ENCODE results near the gene CYBC1. TPM values are rescaled to one million over a fixed set of nuclear protein-coding genes. Genes with fewer than 3 reads are reported as not detected.

The CYBC1 gene
- polyA plus RNA-seq (ENCODE audit: insufficient read length) = 39.6 TPM

GRCh38 chr17:82450357-82451106 lies at the start of gene CYBC1:
TSS of gene CYBC1 (minus strand) at chr17:82450752. CDS start at chr17:82449254, 1,498 bp downstream.
- peak; percentile 93 for DNase-seq

GRCh38 chr17:82497483-82498405 lies 47.2 kb upstream of the CYBC1 start:
- DNase-seq = peak; percentile 71

- peak; percentile 96 for DNase-seq
Observed at GRCh38 chr17:82496529-82497434, 46.2 kb upstream of the CYBC1 start.

- DNase-seq = no peak
Observed at GRCh38 chr17:82495844-82496528, 45.4 kb upstream of the CYBC1 start.

DNA sequence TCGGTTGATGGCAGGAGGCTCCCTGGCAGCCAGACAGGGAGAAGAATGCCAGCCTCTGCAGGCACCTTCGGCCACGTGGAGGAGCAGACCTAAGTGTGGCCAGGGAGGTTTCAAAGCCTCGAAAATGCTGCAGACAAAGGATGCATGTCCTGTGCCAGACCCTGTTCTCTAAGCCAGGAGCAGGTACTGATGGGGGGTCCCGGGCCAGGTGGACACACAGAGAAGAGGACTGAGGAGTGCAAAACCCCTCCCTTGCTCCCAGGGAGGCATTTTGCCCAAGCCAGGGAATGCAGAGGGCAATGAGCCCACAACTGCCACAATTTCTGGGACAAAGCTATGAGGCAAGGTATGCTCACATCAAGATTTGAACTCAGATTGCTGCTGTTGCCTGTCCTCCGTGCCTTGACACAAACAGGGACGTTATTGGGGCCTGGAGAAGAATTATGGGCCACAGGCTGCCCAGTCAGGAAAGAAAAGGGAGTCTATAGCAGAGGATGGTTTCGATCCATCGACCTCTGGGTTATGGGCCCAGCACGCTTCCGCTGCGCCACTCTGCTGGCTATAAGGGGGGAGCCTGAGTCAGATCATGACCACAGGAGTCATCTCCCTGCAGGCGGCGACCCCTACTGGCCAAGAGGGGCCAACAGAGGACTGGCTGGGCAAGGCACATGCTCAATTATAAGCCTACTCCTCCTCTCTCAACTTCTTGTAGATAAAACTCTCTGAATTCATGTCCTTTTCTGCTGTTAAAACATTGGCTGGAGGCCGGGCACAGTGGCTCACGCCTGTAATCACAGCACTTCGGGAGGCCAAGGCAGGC lies 43.9 kb upstream of the CYBC1 start:
- DNase-seq = peak; percentile 91

GRCh38 chr17:82493226-82493781 lies 42.8 kb upstream of the CYBC1 start:
- DNase-seq = no peak

DNA sequence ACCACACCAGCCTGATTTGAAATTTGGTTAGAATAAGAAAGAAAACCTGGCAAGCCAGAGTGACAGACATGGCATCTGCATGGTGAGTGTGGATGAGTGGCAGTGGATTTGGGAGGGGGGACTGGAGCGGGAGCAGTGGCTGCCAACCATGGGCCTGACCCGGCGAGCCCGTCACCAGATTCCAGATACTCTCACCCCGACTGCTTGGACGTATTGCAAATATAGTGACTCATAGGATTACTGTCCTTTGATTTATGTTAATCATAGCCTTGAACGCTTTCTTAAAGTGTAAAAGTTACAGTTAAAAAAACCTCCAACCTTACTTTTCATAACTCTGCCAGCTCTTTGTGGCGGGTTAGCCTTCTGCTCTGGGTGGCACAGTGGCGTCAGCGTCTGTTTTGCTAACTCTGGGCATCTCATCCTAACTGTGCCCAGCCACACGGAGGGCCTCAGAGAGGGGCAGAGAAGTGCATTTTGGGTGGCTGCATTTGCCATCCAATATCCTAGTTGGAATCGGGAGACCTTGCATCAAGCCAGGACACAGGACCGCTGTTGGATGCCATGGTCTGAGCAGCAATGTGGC lies 42.2 kb upstream of the CYBC1 start:
- no peak for DNase-seq

DNA sequence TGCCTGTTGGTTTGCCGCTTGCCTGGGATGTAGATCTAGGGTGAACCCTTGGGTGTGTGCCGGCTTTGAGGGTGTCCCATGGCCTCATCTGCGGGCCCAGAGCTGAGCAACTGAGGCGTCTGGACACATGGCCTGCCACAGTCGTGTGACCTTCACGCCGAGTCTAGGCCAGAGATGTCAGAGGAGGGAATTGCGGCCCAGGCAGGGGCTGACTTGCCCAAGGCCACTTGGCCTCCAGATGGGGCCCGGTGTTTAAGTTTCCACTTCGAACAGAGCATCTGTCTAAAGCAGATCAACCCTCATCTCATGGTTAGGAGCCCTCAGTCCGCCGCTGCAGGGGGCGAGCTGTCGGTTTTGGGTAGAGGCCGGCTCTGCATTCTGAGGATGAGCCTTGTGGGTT lies 41.0 kb upstream of the CYBC1 start:
- no peak for DNase-seq

DNA sequence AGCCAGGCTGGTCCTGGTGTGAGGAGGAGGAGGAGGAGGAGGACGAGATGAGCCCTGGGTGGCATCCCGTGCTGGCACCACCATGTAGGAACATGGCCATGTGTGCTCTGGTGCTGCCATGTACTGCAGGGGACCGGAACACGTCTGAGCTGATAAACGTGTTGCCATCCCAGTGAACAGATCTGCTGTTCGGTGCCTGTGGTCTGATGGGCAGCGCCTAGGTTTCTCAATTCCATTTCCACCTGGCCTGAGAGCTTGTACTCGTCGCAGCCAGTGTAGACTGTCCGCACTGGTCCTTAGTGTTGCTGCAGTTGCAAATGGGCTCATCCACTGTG lies 40.6 kb upstream of the CYBC1 start:
- no peak for DNase-seq

DNA sequence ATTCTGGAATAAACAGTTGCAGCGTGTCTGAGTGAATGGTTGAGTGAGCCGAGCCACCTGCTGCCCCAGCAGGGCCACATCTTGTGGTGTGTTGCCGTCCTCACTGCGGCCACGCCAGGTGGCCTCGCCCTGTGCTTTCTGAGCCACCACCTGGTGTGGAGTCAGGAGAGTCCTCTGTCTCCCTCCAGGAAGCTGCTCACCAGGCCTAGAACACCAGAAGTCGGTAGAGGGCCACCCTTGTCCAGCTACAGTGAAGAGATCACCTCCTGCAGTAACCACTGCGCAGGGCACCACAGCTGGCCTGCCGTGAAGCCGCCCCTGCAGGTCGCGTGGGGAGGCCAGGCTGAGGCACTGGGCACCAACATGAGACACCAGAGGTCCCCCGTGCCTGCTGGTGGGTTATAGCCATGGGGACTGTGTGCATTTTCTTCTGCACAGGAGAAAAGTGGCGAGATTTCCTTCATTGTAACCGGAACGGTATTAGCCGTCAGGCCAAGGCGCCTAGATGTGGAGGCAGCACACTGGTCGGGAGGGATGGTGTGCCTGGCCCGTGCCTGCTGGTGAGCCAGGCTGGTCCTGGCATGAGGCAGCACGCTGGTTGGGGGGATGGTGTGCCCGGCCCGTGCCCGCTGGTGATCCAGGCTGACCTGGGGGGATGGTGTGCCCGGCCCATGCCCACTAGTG lies 40.1 kb upstream of the CYBC1 start:
- DNase-seq = no peak

DNA sequence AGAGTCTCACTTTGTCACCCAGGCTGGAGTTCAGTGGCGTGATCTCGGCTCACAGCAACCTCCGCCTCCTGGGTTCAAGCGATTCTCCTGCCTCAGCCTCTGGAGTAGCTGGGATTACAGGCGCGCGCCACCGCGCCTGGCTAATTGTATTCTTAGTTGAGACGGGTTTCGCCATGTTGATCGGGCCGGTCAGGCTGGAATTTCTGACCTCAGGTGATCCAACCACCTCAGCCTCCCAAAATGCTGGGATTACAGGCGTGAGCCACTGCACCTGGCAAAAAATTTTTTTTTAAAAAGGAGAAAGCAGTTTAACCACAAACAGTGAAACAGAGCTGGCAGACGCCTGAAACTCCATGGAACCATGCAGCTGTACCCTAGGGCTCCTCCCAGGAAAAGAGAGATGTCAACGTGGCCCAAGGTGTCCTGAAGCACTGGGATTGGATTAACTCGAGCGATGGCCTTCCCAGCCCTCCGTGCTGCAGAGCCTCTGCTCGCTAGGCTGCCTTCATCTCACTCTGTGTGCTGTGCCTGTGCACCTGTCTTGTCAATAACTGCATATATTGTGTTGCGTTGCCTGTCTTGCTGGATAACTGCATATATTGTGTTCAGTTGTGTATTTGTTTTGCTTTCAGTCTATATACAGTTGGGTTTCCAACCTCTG lies 39.4 kb upstream of the CYBC1 start:
- DNase-seq = no peak

DNA sequence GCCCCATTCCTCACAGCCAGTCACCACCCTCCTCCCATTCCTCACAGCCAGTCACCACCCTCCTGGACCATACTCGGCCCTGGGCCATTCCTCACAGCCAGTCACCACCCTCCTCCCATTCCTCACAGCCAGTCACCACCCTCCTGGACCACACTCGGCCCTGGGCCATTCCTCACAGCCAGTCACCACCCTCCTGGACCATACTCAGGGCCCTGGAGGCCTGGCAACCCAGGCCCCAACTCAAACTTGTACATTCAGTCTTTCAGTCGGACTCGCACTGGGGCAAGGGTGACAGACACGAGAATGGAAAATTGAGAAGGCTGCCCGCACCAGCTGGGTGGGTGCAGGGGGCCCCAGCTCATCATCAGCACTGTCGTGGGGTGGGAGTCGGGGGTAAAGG lies 38.6 kb upstream of the CYBC1 start:
- no peak for DNase-seq

GRCh38 chr17:82487910-82488309 lies 37.4 kb upstream of the CYBC1 start:
- no peak for DNase-seq

DNA sequence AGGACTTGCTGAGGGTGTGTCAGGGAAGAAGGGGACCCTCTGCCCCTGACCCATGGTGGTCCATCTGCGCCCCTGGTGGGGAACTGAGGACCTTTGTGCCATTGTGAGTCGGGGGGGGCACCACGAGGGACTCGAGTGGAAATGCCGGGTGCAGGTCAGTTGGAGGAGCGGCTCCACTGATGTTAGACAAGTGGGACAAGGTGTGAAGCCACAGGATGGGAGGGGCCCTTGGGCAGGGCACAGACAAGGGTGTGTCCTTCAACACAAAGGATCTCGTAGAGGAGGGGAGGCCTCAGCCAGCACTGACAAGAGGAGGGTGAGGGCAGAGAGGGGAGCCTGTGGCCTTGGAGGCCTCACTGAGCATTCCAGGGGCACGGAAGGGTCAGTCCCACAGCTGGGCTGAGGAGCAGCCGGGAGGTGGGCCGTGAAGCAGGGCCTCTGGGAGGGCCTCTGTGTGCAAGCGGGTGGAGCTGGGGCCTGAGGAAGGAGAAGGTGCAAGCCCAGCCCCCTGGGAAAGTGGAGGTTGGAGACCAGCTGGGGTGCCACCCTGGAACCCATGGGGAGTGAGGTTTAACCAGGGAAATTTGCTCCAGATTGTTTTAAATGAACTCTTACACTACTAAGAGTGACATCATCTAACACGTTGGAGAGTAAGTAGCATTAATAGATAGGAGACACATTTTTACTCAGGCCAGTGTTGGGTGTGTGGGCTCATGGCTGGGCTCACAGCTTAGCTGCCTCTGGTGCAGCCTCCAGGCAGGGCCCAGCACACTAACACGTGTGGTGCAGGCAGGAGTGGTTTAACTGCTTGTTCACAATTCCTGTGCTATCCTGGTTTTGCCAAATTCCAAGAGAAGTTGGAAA lies 35.9 kb upstream of the CYBC1 start:
- no peak for DNase-seq

- DNase-seq = no peak
Observed at GRCh38 chr17:82483836-82484235, 33.3 kb upstream of the CYBC1 start.

GRCh38 chr17:82483204-82483660 lies 32.7 kb upstream of the CYBC1 start:
- no peak for DNase-seq

- no peak for DNase-seq
Observed at GRCh38 chr17:82480318-82480717, 29.8 kb upstream of the CYBC1 start.

DNA sequence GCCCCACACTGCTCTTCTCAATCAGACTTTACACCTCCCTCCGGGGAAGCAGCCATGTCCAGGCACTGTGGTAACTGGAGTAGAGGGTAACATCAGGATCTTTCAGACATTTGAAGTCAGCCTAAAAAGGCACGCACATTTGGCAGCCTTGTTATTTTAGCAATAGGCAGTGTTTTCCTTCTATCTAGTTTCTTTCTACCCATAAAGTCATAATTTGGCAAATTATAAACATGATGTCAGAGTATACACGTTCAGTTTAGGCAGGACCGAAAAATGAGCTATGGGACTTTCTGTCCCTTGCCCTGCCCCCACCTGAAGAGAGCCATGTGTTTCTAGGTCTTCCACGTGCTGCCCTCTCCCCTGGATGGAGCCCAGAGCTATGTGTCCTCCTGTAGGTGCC lies 29.1 kb upstream of the CYBC1 start:
- DNase-seq = no peak
